GM19324 (cell line): ENCODE results near the gene TBX18.

Experiments used
- ATAC-seq: cut with Tn5 transposase; IDR thresholded peaks from one replicate; pipeline ENCODE4 v1.9.1; 2021; ENCODE audit warnings: mild to moderate bottlenecking, moderate library complexity; ENCODE audit not compliant: unreplicated experiment, low FRiP score

The TBX18 gene

GRCh38 chr6:84773431-84774156 is 9.2 kb upstream of the TBX18 start:
- ATAC-seq = no peak

DNA sequence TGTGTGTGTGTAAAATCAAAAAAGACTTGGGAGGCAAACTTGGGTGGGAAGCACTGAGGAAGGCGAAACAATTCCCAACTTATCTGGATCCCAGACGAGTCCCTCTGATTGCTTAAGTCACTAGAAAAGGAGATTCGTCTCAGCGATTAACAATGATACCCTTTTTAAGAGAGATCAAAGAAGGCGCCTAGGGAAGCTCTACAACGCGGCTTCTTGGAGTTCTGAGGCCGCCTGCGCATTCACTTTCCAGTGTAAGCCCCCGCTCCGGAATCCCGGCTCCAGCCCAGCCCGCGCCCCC is 8.7 kb upstream of the TBX18 start:
- ATAC-seq = no peak

DNA sequence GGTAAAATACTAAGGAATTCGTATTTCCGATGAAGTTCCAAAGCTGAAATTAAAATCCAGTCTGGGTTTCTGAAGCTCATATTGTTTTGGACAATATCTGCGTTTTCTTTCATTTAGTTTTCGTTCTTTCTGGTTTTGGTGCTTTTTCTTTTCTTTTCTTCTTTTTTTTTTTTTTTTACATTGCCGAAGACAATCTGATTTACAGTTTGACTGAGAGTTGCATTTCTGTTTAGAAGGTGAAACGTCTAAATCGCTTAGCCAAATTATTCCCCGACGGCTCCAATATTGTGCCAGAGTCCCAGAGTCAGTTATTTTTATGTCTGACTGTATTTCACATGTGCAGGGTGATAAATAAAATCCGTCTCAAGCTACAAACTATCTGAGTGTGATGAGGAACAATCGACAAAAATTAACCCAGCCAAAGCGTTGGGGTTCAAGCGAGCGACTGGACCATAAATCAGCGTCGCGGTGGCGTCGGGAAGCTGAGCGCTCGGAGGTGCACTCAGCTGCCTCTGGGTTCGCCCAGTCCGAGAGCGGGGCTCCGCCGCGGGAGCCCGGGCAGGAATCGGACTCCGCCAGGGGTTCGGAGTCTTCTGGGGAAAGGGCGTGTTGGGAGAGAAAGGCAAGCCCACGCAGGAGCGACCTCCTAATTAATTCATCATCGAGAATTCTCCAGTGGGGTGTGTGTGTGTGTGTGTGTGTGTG is 8.2 kb upstream of the TBX18 start:
- no peak for ATAC-seq

DNA sequence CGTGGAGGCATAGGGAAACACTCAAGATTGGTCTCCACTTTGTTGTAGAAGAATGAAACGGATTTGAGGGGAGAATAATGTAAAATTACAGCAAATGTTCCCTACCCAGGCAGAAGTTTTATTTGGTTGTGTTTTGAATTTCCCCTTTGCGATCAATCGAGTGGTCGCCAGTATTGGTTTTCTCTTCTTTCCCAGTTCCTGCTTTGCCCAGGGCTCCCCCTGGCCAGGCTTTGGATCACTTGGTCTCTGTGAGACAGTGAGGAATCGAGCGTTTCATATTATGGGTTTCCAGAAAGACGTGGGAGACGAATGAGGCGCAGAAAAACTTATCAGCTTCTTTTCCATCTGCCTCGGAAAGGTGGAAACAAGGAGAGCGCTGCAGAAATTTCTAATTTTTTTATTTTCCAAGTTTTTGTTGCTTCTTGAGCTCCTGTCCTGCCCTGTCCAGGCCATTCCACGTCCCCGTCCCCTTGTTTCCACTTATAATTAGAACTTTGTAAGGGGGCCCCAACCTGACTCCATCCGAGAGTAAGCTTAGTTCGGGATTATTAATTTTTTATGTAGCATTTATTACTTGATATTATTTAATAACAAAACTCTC is 7.5 kb upstream of the TBX18 start:
- ATAC-seq = no peak

- ATAC-seq = no peak
Observed at GRCh38 chr6:84771125-84771755, 6.8 kb upstream of the TBX18 start.

DNA sequence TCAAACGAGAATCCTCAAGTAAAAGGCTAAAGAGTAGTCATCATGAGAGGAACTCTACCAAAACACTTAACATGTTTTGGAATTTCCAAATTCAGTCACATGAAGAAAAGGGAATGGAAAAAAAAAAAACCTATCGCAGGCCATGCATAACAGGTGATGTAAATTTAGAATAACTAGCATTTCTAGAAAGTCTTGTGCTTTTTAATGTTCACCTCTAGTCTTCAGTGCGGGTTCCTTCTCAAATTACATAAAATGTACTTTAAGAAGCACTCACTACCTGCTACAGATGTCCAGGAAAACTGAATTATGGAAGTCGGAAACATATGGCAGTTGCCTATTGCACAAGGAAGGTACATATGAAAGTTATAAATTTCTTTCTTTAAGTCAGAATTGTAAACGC is 6.1 kb upstream of the TBX18 start:
- no peak for ATAC-seq

- ATAC-seq = no peak
Observed at GRCh38 chr6:84769306-84769705, 4.9 kb upstream of the TBX18 start.

DNA sequence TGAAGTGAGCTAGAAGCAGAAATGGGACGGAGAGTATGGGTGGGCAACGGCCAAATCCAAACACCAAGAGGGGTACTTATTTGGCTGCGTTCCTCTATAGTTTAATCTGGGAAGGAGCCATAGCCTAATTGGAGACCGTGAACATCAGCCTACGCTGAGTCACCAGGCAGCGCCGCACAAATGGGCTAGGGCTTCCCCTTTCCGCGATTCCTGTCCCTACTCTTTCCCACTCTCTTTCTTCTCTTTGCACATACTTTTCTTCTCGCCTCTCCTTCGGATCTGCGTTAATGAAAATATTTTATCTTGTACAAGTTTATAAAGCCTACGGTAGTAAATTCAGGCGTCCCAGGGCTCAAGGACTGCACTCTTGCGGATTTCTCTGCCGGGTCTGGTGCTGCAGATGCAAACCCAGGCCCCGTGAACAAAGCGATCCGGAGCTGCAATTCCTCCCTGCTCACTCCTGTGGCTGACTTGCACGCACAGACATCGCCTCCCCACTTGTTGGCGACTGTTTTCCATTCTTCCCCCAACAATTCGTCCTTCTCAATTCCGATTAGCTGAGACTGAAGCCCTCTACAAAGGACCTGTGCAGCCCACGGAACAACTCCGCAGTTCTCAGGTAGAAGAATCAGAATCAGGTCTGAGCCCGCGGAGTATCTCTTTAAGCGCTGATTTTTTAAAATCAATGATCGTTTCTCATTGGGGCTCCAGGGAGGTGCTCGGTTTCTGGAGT is 4.2 kb upstream of the TBX18 start:
- ATAC-seq = no peak

GRCh38 chr6:84767526-84768201 is 3.3 kb upstream of the TBX18 start:
- ATAC-seq = no peak

- ATAC-seq = no peak
Observed at GRCh38 chr6:84766799-84767525, 2.6 kb upstream of the TBX18 start.

GRCh38 chr6:84766118-84766798 is 1.9 kb upstream of the TBX18 start:
- ATAC-seq = no peak

- no peak for ATAC-seq
Observed at GRCh38 chr6:84763886-84764331, 489 bp downstream of the TBX18 start.

DNA sequence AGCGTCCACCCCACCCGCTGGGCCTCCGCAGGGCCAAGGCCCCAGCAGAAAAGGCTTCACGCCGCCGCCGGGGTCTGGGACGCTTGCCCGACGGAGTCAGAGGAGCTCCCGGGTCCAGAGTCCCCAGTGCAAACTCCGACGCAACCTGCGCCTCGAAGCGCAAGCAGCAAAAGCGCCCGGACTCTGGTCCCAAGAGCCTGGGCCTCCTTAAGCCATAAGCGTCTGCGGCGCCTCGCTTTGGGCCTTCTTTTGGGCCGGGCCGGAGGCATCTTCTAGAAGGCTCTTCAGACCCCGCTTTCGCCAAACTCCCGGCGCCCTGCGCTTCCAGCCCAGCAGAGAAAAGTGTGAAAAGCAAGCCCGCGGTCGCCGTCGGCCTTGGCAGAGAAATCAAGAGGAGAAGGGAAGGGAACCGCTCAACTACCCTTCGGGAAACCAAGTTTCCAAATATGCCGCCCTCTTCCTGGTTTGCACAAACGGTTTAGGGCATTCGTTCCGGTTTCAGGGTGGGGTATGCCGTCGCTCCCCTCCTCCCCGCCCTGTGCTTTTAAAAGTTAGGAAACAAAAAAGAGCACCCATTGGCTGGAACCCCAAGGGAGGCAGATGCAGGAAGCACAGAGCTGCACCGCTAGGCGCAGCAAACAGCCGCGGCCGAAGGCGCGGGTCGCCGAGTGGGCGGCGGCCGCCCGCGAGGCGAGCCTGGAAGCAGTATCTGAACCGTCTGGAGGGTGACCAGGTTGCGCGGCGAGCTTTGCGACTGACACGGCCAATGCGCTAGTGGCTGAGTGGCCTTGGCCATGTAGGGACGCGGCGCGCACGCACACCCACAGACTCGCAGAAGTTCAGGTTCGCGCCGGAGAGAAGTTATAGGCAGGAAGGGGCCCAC is 1.2 kb downstream of the TBX18 start:
- ATAC-seq = no peak

GRCh38 chr6:84762220-84763002 is 2.0 kb downstream of the TBX18 start:
- ATAC-seq = no peak

DNA sequence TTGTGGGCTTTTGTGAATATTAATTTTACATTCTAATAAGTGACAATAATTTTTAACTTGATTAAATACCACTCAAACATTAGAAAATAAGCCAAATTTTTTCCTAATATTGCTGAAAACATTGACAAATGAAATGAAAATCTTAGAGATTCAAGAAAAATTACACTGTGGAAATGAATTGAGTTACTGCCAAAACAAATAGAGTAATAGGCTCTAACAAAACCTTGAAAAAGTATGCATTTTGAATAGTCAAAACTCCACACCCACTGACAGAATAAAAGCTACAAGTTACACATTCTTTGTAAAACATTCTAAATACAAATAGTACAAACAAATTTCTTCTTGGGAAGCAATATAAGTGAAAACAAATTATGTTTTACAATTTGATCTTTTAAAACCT is 5.9 kb downstream of the TBX18 start:
- ATAC-seq = no peak

- no peak for ATAC-seq
Observed at GRCh38 chr6:84756877-84757276, 7.5 kb downstream of the TBX18 start.

- no peak for ATAC-seq
Observed at GRCh38 chr6:84756466-84756865, 7.9 kb downstream of the TBX18 start.
